NCI-H1105 (cell line): ENCODE data around the gene SLC39A11.
"Not testable (repeated sequence)": the region's sequence is repeated elsewhere in the genome, so short reads cannot be mapped to it uniquely, and the experiment has no call there.

Source experiments
- DNase-seq: peaks from one replicate; lab custom pipeline; 2025; lab: John Stamatoyannopoulos, UW

The SLC39A11 gene

GRCh38 chr17:73007407-73007806 is 85.1 kb downstream of the SLC39A11 start:
- DNase-seq: no peak

- no peak for DNase-seq
Measured at GRCh38 chr17:73005360-73005759, 87.1 kb downstream of the SLC39A11 start.

- no peak for DNase-seq
Measured at GRCh38 chr17:73003487-73003886, 89.0 kb downstream of the SLC39A11 start.

GRCh38 chr17:73000832-73001231 is 91.7 kb downstream of the SLC39A11 start:
- no peak for DNase-seq

GRCh38 chr17:72999474-72999873 is 93.0 kb downstream of the SLC39A11 start:
- DNase-seq: not testable (repeated sequence)

- peak; percentile 57 for DNase-seq
Measured at GRCh38 chr17:72998343-72998742, 94.1 kb downstream of the SLC39A11 start.

- no peak for DNase-seq
Measured at GRCh38 chr17:72997559-72997958, 94.9 kb downstream of the SLC39A11 start.

- no peak for DNase-seq
Measured at GRCh38 chr17:72996791-72997190, 95.7 kb downstream of the SLC39A11 start.

GRCh38 chr17:72995008-72995656 is 97.4 kb downstream of the SLC39A11 start:
- no peak for DNase-seq

GRCh38 chr17:72992783-72993467 is 99.6 kb downstream of the SLC39A11 start:
- not testable (repeated sequence) for DNase-seq

GRCh38 chr17:72991651-72992050 is 100.8 kb downstream of the SLC39A11 start:
- DNase-seq: no peak

- no peak for DNase-seq
Measured at GRCh38 chr17:72989074-72989610, 103.3 kb downstream of the SLC39A11 start.

GRCh38 chr17:72988451-72988850 is 104.0 kb downstream of the SLC39A11 start:
- no peak for DNase-seq

GRCh38 chr17:72987166-72987565 is 105.3 kb downstream of the SLC39A11 start:
- DNase-seq: no peak

GRCh38 chr17:72985882-72986720 is 106.4 kb downstream of the SLC39A11 start:
- peak; percentile 34 for DNase-seq

GRCh38 chr17:72984926-72985325 is 107.6 kb downstream of the SLC39A11 start:
- no peak for DNase-seq

GRCh38 chr17:72984145-72984925 is 108.2 kb downstream of the SLC39A11 start:
- DNase-seq: no peak

- DNase-seq: no peak
Measured at GRCh38 chr17:72982680-72983079, 109.8 kb downstream of the SLC39A11 start.

- DNase-seq: no peak
Measured at GRCh38 chr17:72978593-72979218, 113.8 kb downstream of the SLC39A11 start.

GRCh38 chr17:72977771-72978417 is 114.6 kb downstream of the SLC39A11 start:
- no peak for DNase-seq
